GM20431 (cell line): ENCODE results near the gene OSBPL8.

ENCODE experiments used
- in situ Hi-C: fragments of 300-500 bp; cut with MseI, MboI; formaldehyde crosslinking; loops from one replicate; pipeline ENCODE4 v1.15.0; 2020; ENCODE audit warnings: low sequenced_read_pairs; ENCODE audit not compliant: unreplicated experiment

OSBPL8 gene

DNA sequence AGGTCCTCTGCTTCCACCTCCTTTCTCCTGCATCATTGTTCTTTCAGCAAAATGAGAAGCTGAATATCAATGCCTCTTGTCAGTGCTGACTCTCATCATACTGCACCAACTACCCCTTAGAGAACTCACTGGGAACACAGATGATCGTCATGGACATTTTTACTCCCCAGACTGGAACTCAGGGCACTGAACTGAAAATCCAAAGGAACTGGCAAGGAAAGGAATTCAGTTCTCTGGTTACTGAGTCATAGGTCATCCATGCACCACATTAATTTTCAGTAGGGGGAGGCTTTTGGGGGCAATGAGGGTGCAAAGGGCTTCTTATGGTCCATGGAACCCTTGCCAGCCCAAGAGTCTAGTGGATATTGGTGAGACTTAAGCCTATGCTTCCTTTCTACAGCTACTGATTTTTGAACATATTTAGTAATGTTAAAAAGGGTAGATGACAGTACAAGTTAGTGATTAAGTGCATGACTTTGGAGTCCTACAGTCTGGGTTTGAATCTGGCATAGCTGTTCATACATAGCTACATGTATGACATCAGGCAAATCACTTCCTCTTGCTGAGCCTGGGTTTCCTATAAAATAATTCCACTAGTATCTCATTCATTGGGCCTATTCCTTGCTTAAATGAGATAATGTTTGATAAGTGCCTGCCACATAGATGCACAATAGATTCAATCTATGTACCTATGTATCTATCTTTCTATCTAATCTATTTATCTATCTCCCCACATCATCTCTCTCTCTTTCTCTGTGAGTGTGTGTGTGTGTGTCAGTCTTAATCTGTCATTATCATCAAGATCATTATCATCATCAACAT is 240.6 kb downstream of the OSBPL8 start:
- in situ Hi-C loops: no loop called here

DNA sequence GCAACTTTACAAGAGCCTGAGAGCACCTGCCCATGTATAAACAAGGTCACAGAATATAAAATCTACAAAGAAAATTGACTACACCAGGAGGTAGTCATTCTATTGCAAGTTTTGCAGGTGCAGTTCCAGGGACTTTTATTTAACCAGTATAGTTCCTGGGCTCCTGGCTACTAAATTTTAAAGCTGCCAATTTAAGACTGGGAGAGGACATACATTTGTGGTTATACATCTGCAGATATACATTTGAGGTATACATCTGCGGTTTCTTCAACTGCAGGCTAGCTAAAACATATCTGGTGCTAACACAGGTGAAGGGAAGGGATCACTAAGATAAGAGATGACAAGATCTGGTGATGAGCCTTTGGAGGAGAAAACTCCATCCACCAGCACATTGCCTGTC is 241.6 kb downstream of the OSBPL8 start:
- in situ Hi-C loops: no loop called here

- in situ Hi-C loops: no loop called here
Observed at GRCh38 chr12:76316468-76316867, 243.1 kb downstream of the OSBPL8 start.

DNA sequence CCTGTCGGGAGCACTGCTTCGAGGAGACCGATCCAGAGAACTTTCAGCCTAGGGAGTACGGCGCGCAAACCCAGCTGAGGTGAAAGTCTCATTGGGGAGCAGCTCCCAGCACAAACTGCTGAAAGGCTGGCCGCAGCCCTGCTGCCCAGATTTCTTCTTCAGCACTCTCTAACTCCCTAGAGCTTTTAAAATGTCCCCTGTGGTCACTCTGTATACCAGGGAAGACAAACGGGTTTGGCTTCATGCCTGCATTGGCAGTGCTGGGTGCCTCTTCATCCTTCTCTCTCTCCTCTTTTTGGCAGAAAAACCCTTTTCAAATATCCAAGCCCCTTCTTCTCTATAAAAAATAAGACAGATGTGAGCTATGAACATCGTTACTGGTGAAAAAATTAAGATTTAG is 246.3 kb downstream of the OSBPL8 start:
- in situ Hi-C loops: no loop called here

DNA sequence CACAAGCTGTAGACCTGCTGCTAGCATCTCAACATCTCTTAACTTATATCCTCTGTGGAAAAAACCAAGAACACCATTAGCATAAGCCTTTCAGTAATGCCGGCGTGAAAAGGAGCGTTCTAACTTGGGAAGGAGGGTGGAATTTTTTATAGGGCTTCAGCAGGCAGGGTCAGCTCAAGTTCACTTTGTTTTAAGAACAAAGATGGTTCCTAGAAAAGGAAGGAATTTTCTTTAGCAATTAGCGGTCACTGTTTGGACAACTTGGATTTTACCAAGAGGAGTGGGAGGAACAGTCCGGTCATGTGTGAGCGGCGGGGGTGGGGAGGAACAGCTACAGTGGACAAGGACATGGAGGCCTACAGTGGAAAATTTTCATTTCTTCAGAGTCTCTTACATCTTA is 247.3 kb downstream of the OSBPL8 start:
- in situ Hi-C loops: no loop called here

- in situ Hi-C loops: no loop called here
Observed at GRCh38 chr12:76311796-76312195, 247.8 kb downstream of the OSBPL8 start.

GRCh38 chr12:76310110-76310509 is 249.5 kb downstream of the OSBPL8 start:
- in situ Hi-C loops: no loop called here

- in situ Hi-C loops: no loop called here
Observed at GRCh38 chr12:76308866-76309265, 250.7 kb downstream of the OSBPL8 start.

GRCh38 chr12:76307083-76307482 is 252.5 kb downstream of the OSBPL8 start:
- in situ Hi-C loops: no loop called here

GRCh38 chr12:76303989-76304460 is 255.5 kb downstream of the OSBPL8 start:
- in situ Hi-C loops: no loop called here

GRCh38 chr12:76303365-76303764 is 256.2 kb downstream of the OSBPL8 start:
- in situ Hi-C loops: no loop called here
